Colon (tissue), 2 donors: ENCODE data around the gene VCX3B.
"Not testable (repeated sequence)": the region's sequence is repeated elsewhere in the genome, so short reads cannot be mapped to it uniquely, and the experiment has no call there.

Experiments
- FAIRE-seq: peaks from 2 replicates; lab custom pipeline; 2012; peaks lifted over from hg19 to GRCh38; lab: Jason Lieb, UNC
- donor health status: control.
- donor health status: control.

The VCX3B gene

GRCh38 chrX:8464530-8464929, at the start of gene VCX3B:
Gene VCX3B, plus strand, starts transcription at chrX:8464830. Its CDS starts 621 bp downstream, at chrX:8465451.
- FAIRE-seq, result peak; percentile 95

- peak; percentile 43 for FAIRE-seq
Observed at GRCh38 chrX:8418301-8418700, 46.3 kb upstream of the VCX3B start.

- no peak for FAIRE-seq
Observed at GRCh38 chrX:8424912-8425311, 39.7 kb upstream of the VCX3B start.

- no peak for FAIRE-seq
Observed at GRCh38 chrX:8429692-8430249, 34.9 kb upstream of the VCX3B start.

- peak; percentile 10 for FAIRE-seq
Observed at GRCh38 chrX:8430444-8430843, 34.2 kb upstream of the VCX3B start.

- no peak for FAIRE-seq
Observed at GRCh38 chrX:8432396-8432795, 32.2 kb upstream of the VCX3B start.

- FAIRE-seq, result no peak
Observed at GRCh38 chrX:8433109-8434062, 31.2 kb upstream of the VCX3B start.

GRCh38 chrX:8447368-8447767, 17.3 kb upstream of the VCX3B start:
- FAIRE-seq, result peak; percentile 49

GRCh38 chrX:8452343-8452742, 12.3 kb upstream of the VCX3B start:
- not testable (repeated sequence) for FAIRE-seq

- no peak for FAIRE-seq
Observed at GRCh38 chrX:8453611-8454010, 11.0 kb upstream of the VCX3B start.

GRCh38 chrX:8455557-8455956, 9.1 kb upstream of the VCX3B start:
- FAIRE-seq, result no peak

GRCh38 chrX:8462488-8462887, 2.1 kb upstream of the VCX3B start:
- FAIRE-seq, result no peak

GRCh38 chrX:8484360-8484949, 19.8 kb downstream of the VCX3B start:
- no peak for FAIRE-seq

- peak; percentile 43 for FAIRE-seq
Observed at GRCh38 chrX:8495036-8495435, 30.4 kb downstream of the VCX3B start.

GRCh38 chrX:8500203-8500602, 35.6 kb downstream of the VCX3B start:
- FAIRE-seq, result no peak

GRCh38 chrX:8502101-8502500, 37.5 kb downstream of the VCX3B start:
- FAIRE-seq, result not testable (repeated sequence)

GRCh38 chrX:8504451-8504850, 39.8 kb downstream of the VCX3B start:
- FAIRE-seq, result peak; percentile 10
